ENCODE measurements around the gene BPIFB4. TPM values are rescaled to one million over a fixed set of nuclear protein-coding genes. Genes with fewer than 3 reads are reported as not detected.

Gene BPIFB4
- total RNA-seq, 1 donor from 2014 or later = not detected

DNA sequence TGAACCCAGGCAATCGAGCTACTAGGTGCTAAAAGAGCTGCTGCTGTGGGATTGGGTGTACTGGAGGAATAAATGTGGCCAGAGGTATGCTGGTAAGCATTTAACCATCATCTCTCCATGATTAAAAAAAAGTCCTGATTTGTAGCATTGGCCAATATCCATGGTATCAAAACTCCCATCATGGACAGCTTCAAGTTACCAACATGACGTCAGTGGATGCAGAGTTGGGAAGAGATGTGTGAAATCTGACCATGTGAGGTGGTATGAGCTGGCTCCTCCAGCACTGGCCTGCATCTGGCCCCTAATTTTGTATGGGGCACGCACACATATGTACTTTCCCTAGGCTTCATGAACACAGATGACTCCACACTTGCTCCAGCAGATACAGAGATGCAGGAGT lies 11.7 kb downstream of the BPIFB4 start:
- Histone ChIP-seq H3K4me3 (ENCODE audit: low read depth, low read length) (no peak overlapping the region), H3K27me3 (ENCODE audit: control insufficient read depth, insufficient read depth, low read length) (no peaks in the 10 kb centered on the region), H3K36me3 (ENCODE audit: control insufficient read depth, insufficient read depth, low read length) (no peaks in the 10 kb centered on the region)
- no peak for DNase-seq (ENCODE audit: low read depth)
- TF ChIP-seq, protein P1, sequence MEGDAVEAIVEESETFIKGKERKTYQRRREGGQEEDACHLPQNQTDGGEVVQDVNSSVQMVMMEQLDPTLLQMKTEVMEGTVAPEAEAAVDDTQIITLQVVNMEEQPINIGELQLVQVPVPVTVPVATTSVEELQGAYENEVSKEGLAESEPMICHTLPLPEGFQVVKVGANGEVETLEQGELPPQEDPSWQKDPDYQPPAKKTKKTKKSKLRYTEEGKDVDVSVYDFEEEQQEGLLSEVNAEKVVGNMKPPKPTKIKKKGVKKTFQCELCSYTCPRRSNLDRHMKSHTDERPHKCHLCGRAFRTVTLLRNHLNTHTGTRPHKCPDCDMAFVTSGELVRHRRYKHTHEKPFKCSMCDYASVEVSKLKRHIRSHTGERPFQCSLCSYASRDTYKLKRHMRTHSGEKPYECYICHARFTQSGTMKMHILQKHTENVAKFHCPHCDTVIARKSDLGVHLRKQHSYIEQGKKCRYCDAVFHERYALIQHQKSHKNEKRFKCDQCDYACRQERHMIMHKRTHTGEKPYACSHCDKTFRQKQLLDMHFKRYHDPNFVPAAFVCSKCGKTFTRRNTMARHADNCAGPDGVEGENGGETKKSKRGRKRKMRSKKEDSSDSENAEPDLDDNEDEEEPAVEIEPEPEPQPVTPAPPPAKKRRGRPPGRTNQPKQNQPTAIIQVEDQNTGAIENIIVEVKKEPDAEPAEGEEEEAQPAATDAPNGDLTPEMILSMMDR (IDR thresholded peaks at IDR 0.05; ENCODE audit: insufficient read depth, low read length, poor library complexity, severe bottlenecking) = no peak

DNA sequence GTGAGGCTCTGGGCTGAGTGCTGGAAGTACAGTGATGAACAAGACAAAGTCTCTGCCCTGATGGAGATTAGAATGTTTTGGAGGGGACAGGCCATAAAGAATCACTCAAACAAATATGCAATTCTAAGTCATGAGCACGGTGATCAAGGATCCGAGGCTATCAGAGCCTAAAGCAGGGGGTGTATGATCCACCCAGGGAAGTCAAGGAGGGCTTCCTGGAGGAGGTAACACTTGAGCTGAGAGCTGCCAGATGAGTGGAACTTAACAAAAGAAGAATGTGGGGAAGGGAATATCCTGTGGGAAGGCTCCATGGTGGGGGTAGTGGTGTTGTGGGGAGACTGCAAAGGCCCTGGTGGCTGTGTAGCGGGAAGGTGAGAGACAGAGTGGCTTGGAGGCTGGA lies 12.2 kb downstream of the BPIFB4 start:
- H3K4me3 ChIP-seq (ENCODE audit: low read depth, low read length) = no peak overlapping the region
- no peaks in the 10 kb centered on the region for H3K36me3 ChIP-seq (ENCODE audit: control insufficient read depth, insufficient read depth, low read length)
- DNase-seq (ENCODE audit: low read depth) = no peak
- no peaks in the 10 kb centered on the region for H3K27me3 ChIP-seq (ENCODE audit: control insufficient read depth, insufficient read depth, low read length)
- TF ChIP-seq, protein P1 (IDR thresholded peaks at IDR 0.05; ENCODE audit: insufficient read depth, low read length, poor library complexity, severe bottlenecking) = no peak

DNA sequence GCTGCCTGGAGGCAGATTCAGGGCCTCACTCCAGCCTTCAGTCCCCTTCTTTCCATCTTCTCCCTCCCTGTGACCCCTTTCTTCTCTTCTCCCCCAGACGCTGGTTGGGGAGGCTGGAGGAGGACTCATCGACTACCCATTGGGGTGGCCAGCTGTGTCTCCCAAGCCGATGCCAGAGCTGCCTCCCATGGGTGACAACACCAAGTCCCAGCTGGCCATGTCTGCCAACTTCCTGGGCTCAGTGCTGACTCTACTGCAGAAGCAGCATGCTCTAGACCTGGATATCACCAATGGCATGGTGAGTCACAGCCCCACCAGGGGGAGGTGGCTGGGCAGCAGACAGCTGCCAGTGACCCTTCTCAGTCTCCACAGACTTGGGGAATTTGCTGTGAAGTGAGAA lies 12.9 kb downstream of the BPIFB4 start:
- Histone ChIP-seq H3K4me3 (ENCODE audit: low read depth, low read length) (no peak overlapping the region), H3K27me3 (ENCODE audit: control insufficient read depth, insufficient read depth, low read length) (no peaks in the 10 kb centered on the region), H3K36me3 (ENCODE audit: control insufficient read depth, insufficient read depth, low read length) (no peaks in the 10 kb centered on the region)
- no peak for DNase-seq (ENCODE audit: low read depth)
- TF ChIP-seq, protein P1 (IDR thresholded peaks at IDR 0.05; ENCODE audit: insufficient read depth, low read length, poor library complexity, severe bottlenecking) = no peak

DNA sequence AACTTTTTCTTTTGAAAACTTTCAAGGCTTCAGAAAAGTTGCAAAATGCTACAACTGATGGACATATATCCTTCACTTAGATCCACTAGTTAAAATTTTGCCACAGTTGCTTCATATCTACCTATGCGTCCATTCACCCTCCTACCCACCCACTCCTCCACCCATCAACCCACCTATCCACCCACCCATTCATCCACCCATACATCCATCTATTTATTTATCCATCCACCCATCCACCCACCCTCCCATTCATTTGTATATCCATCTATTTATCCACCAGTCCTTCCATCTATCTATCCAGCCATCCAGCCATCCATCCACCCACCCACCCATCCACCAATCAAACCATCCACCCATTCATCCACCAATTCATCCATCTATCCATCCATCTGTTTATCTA lies 13.6 kb downstream of the BPIFB4 start:
- TF ChIP-seq, protein P1 (IDR thresholded peaks at IDR 0.05; ENCODE audit: insufficient read depth, low read length, poor library complexity, severe bottlenecking) = no peak
- no peak overlapping the region for H3K4me3 ChIP-seq (ENCODE audit: low read depth, low read length)
- no peaks in the 10 kb centered on the region for H3K36me3 ChIP-seq (ENCODE audit: control insufficient read depth, insufficient read depth, low read length)
- DNase-seq (ENCODE audit: low read depth) = no peak
- no peaks in the 10 kb centered on the region for H3K27me3 ChIP-seq (ENCODE audit: control insufficient read depth, insufficient read depth, low read length)

DNA sequence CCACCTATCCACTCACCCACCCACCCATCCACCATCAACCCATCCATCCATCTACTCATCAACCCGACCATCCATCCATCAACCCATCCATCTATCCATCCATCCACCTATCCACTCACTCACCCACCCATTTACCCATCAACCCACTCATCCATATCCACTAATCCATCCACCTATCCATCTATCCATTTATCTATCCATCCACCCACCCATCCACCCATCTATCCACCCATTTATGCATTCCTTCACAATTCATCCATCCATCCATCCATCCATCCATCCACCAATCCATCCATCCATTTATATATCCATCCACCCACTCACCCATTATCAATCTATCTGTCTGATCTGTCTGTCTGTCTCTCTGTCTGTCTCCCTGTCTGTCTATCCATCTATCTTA lies 14.1 kb downstream of the BPIFB4 start:
- Histone ChIP-seq H3K4me3 (ENCODE audit: low read depth, low read length) (no peak overlapping the region), H3K36me3 (ENCODE audit: control insufficient read depth, insufficient read depth, low read length) (no peaks in the 10 kb centered on the region), H3K27me3 (ENCODE audit: control insufficient read depth, insufficient read depth, low read length) (no peaks in the 10 kb centered on the region)
- TF ChIP-seq, protein P1 (IDR thresholded peaks at IDR 0.05; ENCODE audit: insufficient read depth, low read length, poor library complexity, severe bottlenecking) = no peak
- DNase-seq (ENCODE audit: low read depth) = no peak

DNA sequence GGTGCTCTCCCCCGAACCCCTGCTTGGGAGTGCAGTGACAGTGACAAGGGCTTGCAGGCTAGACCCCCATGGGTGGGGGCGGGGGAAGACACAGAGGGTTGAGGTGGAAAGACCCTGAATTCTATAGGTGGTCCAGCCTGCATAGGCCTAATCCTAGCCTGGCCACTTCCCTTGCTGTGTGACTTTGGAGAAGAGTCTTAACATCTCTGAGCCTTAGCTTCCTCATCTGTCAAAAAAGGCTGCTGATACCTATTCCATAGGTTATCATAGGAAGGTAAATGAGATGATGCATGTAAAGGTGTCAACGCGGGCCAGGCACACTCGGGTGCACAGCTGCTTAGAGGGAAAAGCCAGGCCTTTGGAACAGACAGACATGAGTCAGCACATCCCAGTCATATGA lies 15.8 kb downstream of the BPIFB4 start:
- Histone ChIP-seq H3K27me3 (ENCODE audit: control insufficient read depth, insufficient read depth, low read length) (peaks cover 2% of the 10 kb centered on the region), H3K4me3 (ENCODE audit: low read depth, low read length) (no peak overlapping the region), H3K36me3 (ENCODE audit: control insufficient read depth, insufficient read depth, low read length) (no peaks in the 10 kb centered on the region)
- no peak for DNase-seq (ENCODE audit: low read depth)
- TF ChIP-seq, protein P1 (IDR thresholded peaks at IDR 0.05; ENCODE audit: insufficient read depth, low read length, poor library complexity, severe bottlenecking) = no peak
